ENCODE results near the gene BPNT1. TPM values are rescaled to one million over a fixed set of nuclear protein-coding genes. Genes with fewer than 3 reads are reported as not detected.
"Not testable (repeated sequence)": the region's sequence is repeated elsewhere in the genome, so short reads cannot be mapped to it uniquely, and the experiment has no call there.

Gene BPNT1
- polyA plus RNA-seq, 1 experiment, result 28.8 TPM

DNA sequence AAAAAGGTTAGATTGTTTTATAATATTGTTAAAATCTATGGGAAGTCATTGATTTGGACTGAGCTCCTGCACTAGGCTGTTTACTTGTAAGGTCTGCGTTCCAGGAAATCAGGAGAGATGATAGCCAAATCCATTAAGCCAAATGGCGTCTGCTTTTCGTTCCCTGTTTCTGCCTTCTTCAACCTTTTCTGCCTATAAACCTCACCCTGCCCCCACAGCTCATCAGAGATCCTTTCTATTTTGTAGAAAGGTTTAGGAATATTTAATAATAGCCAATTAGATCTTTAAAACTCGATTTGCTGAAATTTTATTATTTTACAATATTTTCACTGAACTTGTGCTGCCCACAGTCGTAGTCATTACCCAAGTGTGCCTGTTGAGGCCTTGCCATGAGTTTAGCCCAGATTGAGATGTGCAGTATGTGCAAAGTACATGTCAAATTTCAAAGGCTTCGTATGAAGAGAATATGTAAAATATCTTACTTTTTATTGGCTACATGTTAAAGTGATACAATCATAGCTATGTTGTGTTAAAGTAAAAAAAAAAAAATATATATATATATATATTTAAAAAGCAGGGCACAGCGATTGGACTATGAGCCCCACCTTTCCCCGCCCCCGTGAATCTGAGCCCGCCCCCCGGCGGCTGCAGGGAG lies 3.9 kb upstream of the BPNT1 start:
- DNase-seq (ENCODE audit: low read depth), result no peak
- TF ChIP-seq, protein P1, sequence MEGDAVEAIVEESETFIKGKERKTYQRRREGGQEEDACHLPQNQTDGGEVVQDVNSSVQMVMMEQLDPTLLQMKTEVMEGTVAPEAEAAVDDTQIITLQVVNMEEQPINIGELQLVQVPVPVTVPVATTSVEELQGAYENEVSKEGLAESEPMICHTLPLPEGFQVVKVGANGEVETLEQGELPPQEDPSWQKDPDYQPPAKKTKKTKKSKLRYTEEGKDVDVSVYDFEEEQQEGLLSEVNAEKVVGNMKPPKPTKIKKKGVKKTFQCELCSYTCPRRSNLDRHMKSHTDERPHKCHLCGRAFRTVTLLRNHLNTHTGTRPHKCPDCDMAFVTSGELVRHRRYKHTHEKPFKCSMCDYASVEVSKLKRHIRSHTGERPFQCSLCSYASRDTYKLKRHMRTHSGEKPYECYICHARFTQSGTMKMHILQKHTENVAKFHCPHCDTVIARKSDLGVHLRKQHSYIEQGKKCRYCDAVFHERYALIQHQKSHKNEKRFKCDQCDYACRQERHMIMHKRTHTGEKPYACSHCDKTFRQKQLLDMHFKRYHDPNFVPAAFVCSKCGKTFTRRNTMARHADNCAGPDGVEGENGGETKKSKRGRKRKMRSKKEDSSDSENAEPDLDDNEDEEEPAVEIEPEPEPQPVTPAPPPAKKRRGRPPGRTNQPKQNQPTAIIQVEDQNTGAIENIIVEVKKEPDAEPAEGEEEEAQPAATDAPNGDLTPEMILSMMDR (IDR thresholded peaks at IDR 0.05; ENCODE audit: insufficient read depth, low read depth, low read length), result no peak
- POLR2A ChIA-PET, result interaction anchor here (0.7 kb wide), 1 partner anchor 786 kb away, joined by 3 read pairs; the partner anchor contains the start of gene HLX
- Histone ChIP-seq H3K36me3 (ENCODE audit: control insufficient read depth, insufficient read depth, low read length) (peaks cover 3% of the 10 kb centered on the region; the same call in 1 of the 2 replicates), H3K4me3 (ENCODE audit: low read depth, low read length) (peak overlapping the region; percentile 88), H3K27me3 (ENCODE audit: control insufficient read depth, insufficient read depth, low read length) (no peaks in the 10 kb centered on the region)
- CTCF ChIA-PET, result interaction anchor here (0.8 to 0.9 kb wide), 2 partner anchors 11 to 14 kb away, joined by 3 read pairs; no protein-coding TSS in a partner anchor

DNA sequence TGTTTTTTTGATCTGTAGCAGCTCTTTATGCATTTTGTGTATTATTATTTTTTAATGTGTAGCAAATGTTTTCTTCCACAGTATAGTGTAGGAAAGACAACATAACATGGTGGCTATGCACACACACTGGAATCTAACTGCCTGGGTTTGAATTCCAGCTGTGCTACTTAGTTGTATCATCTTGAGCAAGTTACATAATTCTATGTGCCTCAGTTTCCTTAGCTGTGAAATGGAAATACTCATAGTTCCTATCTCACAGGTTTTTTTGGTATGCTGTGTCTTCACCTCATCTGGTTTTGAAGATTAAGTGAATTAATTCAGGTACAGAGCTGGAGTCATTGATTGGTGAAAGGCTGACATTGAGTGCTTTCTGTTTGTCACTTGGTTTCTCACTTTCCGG lies 3.1 kb upstream of the BPNT1 start:
- H3K4me3 ChIP-seq (ENCODE audit: low read depth, low read length), result no peak overlapping the region
- H3K36me3 ChIP-seq (ENCODE audit: control insufficient read depth, insufficient read depth, low read length), result peaks cover 1% of the 10 kb centered on the region; the same call in 1 of the 2 replicates
- CTCF ChIA-PET, result no interaction called here
- TF ChIP-seq, protein P1 (IDR thresholded peaks at IDR 0.05; ENCODE audit: insufficient read depth, low read depth, low read length), result no peak
- DNase-seq (ENCODE audit: low read depth), result no peak
- H3K27me3 ChIP-seq (ENCODE audit: control insufficient read depth, insufficient read depth, low read length), result no peaks in the 10 kb centered on the region
- POLR2A ChIA-PET, result no interaction called here

- POLR2A ChIA-PET; H3K27me3 ChIP-seq (ENCODE audit: control insufficient read depth, insufficient read depth, low read length); H3K4me3 ChIP-seq (ENCODE audit: low read depth, low read length); H3K36me3 ChIP-seq (ENCODE audit: control insufficient read depth, insufficient read depth, low read length); DNase-seq (ENCODE audit: low read depth); CTCF ChIA-PET: not testable (repeated sequence)
Observed at GRCh38 chr1:220086261-220086686, 3.3 kb downstream of the BPNT1 start.

GRCh38 chr1:220084460-220084859 lies 5.1 kb downstream of the BPNT1 start:
- ChIA-PET POLR2A (no interaction called here), CTCF (no interaction called here)
- Histone ChIP-seq H3K4me3 (ENCODE audit: low read depth, low read length) (no peak overlapping the region), H3K36me3 (ENCODE audit: control insufficient read depth, insufficient read depth, low read length) (no peaks in the 10 kb centered on the region), H3K27me3 (ENCODE audit: control insufficient read depth, insufficient read depth, low read length) (no peaks in the 10 kb centered on the region)
- TF ChIP-seq, protein P1 (IDR thresholded peaks at IDR 0.05; ENCODE audit: insufficient read depth, low read depth, low read length), result no peak
- DNase-seq (ENCODE audit: low read depth), result no peak

GRCh38 chr1:220077887-220078286 lies 11.7 kb downstream of the BPNT1 start:
- POLR2A ChIA-PET, result no interaction called here

More at GRCh38 chr1:220077887-220078286, 11.7 kb downstream of the BPNT1 start:
- H3K4me3 ChIP-seq (ENCODE audit: low read depth, low read length), result no peak overlapping the region
- DNase-seq (ENCODE audit: low read depth), result no peak
- TF ChIP-seq, protein P1 (IDR thresholded peaks at IDR 0.05; ENCODE audit: insufficient read depth, low read depth, low read length), result no peak
- no peaks in the 10 kb centered on the region for H3K27me3 ChIP-seq (ENCODE audit: control insufficient read depth, insufficient read depth, low read length)
- CTCF ChIA-PET, result no interaction called here
- no peaks in the 10 kb centered on the region for H3K36me3 ChIP-seq (ENCODE audit: control insufficient read depth, insufficient read depth, low read length)
